Measurements from ENCODE around the gene NMNAT3.

DNA sequence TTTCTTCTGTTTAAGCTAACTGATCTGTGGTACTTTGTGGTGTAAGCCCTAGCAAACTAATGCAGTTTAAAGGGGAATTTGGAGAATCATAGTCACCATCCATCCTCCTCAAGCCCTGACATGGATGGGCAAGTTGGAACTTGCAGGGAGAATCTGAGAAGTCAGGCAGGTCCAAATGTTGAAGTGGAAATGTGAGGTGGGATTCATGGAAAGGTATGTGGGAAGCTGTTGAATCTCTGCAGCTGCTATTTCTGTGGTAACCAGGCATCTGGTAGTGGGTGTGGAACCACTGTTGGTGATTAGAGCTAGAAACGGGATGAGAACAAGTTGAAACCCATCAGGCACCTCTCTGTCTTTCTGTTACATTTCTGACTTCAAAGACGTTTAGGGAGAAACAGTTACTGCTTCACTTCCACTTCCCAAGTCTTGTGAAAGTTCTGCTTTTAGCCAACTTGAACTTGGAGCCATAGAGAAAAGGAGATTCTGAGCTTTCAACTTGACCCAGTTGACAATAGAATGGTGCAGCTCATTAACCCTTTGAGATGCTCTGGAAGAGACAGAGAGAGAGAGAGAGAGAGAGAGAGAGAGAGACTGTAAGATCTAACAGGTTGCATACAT lies 38.1 kb upstream of the NMNAT3 start:
- TF ChIP-seq POLR2A (IDR thresholded peaks at IDR 0.05) (no peak), EP300 (IDR thresholded peaks at IDR 0.05; ENCODE audit: low read depth) (no peak), POLR2AphosphoS5 (IDR thresholded peaks at IDR 0.05) (no peak)
- TF ChIP-seq, protein P1, sequence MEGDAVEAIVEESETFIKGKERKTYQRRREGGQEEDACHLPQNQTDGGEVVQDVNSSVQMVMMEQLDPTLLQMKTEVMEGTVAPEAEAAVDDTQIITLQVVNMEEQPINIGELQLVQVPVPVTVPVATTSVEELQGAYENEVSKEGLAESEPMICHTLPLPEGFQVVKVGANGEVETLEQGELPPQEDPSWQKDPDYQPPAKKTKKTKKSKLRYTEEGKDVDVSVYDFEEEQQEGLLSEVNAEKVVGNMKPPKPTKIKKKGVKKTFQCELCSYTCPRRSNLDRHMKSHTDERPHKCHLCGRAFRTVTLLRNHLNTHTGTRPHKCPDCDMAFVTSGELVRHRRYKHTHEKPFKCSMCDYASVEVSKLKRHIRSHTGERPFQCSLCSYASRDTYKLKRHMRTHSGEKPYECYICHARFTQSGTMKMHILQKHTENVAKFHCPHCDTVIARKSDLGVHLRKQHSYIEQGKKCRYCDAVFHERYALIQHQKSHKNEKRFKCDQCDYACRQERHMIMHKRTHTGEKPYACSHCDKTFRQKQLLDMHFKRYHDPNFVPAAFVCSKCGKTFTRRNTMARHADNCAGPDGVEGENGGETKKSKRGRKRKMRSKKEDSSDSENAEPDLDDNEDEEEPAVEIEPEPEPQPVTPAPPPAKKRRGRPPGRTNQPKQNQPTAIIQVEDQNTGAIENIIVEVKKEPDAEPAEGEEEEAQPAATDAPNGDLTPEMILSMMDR (IDR thresholded peaks at IDR 0.05) = no peak

Data from transverse colon (tissue), 4 donors.